Prostate gland (tissue), 2 donors: ENCODE measurements around the gene ENOX1.

Experiments
- CTCF ChIP-seq, 4 experiments: fragments of 200-600 bp in 2 of 4; fragments of 450-650 bp in 2 of 4; sonication (generic) in 2 of 4; IDR thresholded peaks; 1 replicate in 3 of 4; 2 replicates in 1 of 4; pipeline ENCODE4 v1.5.1; 2016 to 2019; ENCODE audit warnings: antibody characterized with exemption in 4 of 4, mild to moderate bottlenecking in 2 of 4, moderate library complexity in 2 of 4
- POLR2A ChIP-seq: fragments of 450-650 bp; IDR thresholded peaks from one replicate; pipeline ENCODE4 v1.6.1; 2016; ENCODE audit warnings: antibody characterized with exemption, mild to moderate bottlenecking
- POLR2AphosphoS5 ChIP-seq: sonication (generic); formaldehyde crosslinking; IDR thresholded peaks from one replicate; pipeline ENCODE4 v1.6.1; 2017; ENCODE audit warnings: antibody characterized with exemption

- no peak for TF ChIP-seq POLR2A
- no peak for TF ChIP-seq CTCF (IDR thresholded peaks at IDR 0.05)
- no peak for TF ChIP-seq POLR2AphosphoS5
Observed at GRCh38 chr13:43264458-43264857, 522.3 kb downstream of the ENOX1 start.
